Measurements from ENCODE around the gene C20orf204.

C20orf204 gene

DNA sequence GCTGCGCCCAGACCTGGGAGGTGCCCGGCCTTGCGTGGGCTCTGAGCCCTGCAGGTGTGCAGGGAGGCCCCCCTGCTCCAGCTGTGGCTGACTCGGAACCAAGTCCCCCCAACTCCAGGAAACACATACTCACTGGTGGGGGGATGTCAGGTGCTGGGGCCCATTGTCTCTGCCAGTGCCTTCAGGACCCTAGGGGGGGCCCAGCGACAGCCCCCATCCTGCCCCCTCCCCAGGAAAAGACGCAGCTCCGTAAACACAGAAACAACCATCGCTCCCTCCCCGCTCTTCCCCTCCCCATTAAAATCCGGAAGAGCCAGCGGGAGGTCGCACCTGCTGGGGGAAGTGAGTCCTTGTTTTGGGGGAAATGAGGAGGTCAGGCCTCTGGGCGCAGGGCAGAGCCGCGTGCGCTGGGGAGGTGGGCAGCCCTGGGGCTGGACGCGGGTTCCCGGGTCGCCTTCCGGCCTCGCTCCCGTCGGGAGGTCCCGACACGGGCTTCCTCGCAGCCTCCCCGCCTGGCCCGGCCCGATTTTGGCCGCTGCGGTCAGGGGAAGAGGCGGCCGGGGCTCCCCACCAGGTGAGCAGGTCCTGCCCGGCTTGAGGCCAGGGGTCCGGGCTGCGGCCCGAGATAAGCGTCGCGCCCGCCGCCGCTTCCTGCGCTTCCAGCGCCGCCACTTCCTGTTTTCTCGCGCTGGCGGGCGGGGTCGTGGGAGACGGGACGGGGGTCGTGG lies 6.2 kb downstream of the C20orf204 start:
- DNase-seq = no peak

DNA sequence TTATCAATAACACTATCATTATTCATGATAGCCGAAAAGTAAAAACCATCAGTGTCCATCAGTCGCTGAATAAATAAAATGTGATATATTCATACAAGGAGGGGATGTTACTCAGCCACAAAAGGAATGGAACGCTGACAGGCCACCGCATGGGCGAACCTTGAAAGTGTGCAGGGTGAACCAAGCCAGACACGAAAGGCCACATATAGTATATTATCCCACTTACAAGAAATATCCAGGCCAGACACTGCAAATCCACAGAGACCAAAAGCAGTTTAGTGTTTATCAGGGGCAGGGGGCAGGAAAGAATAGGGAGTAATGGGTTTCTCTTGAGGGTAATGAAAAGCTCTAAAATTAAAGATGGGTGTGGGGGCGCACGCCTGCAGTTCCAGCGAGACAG lies 7.8 kb downstream of the C20orf204 start:
- no peak for DNase-seq

DNA sequence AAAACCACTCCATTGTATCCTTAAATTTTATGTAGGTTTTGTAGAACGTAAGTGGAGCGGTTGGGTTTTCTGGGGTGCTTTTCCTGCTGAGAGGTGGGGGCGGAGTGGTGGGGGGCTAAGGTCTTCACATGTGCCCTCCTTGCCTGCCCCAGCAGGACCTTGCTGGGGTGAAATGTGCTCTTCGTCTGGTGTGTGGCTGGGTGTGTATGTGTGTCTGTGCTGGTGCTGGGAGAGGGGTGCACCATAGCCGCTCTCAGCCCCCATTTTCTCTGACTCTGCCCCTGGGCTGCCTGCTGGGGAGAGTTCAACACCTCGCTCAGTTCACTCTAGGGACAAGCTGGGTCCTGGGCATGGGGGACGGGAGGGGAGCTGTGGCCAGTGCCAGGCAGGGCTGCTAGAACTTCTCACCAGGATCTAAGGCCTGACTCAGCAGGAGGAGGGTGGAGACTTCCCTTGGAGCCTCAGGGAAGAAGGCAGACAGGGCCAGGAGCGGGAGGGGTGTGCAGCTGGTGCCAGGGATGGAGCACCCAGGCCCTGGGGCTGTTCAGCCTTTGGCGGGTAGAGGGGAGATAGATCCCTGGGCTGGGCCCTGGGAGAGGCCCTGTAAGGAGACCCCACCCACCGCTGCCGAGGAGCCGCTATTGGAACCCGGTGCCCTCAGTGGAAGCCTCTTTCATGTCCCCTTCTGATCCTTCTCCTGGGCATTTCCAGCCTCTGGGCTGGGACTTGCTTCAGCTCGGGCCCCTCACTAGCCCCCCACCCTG lies 8.7 kb downstream of the C20orf204 start:
- DNase-seq = no peak

DNA sequence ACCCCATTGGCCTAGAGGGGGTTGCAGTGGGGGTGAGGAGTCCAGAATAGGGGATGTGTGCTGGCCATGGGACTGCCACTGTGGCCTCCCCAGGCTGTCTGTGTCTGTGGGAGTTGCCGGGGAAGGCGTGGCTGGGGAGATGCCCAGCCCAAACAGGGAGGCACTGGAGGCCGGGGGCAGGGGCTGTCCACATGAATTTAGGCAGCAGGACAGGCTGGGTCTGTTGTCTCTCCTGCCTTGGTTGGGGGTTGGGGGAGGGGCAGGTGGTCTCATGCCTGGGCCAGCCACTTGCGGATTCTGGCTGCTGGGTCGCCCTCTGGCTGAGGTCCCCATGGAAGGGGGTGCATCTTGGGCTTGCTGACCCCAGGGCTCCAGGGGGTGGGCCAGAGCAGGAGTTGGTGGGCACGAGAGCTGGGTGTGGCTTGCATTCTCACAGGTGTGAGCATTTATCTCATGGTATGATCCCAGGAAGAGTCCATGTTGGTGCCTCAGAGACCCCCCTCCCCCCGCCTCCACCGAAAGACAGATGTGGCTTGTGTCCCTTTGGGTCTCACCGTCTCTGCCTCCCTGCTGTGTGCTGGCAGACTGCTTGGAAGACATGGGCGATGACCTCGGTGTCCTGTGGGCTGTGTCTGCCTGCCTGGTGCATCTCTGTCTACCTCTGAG lies 9.5 kb downstream of the C20orf204 start:
- no peak for DNase-seq

DNA sequence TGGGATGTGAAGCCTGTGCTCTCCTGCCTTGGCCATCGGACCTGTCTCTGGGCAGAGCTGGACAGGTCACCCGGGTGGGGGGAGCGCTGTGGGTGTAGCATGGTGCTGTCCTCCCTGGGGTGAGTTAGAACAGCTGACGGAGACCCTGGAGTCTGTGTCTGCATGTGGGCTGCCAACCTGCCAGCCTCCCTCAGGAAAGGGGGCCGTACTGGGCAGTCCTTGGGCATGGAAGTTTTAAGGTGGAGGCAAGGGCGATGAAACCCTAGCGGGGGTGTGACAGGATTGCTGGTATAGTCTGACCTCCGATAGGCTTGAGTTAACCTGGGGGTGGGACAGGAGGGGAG lies 11.0 kb downstream of the C20orf204 start:
- DNase-seq = no peak

DNA sequence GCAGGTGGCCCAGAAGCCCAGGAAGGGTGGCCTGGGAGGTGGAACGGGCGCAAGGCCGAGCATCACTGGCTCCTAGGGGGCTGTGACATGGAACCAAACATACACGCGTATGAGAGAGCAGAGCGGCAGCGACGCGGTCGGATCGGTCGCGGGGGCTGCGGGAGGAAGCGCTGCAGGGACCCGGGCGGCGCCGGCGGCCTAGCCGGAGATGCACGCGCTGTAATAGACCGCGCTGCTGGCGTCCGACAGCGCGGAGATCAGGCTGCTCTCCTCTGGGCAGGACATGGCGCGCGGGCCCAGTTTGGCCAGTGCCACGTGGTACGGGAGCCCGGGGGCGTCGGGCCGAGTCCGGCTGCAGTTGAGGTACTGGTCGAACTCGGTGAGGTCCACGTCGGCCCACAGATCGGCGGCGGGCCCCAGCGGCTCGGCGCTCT lies 12.0 kb downstream of the C20orf204 start:
- DNase-seq = no peak

DNA sequence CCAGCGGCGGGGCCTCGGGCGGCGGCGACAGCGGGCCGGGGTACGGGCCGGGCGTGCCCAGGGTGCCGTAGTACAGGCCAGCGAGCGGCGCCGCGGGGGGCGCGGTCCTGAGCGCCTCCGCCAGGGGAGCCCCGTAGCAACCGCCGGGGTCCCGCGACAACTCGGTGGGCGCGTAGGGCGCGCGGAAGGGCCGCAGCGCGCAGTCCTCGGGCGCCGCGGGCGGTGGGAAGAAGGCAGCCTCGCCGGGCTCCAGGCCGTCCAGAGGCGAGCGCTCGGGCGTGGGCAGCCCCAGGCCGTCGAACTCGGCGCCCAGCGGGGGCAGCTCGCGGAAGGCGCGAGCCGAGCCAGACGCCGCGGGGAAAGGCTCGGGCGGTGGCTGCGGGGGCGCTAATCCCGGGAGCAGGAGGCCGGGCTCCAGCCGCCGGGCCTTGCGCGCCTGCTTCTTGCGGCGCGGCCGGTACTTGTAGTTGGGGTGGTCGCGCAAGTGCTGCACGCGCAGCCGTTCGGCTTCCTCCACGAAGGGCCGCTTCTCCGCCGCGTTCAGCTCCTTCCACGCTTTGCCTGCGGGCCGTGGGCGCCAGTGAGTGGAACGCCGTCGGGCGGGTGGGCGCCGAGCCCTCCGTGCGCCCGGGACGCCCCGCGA lies 12.5 kb downstream of the C20orf204 start:
- DNase-seq = no peak

DNA sequence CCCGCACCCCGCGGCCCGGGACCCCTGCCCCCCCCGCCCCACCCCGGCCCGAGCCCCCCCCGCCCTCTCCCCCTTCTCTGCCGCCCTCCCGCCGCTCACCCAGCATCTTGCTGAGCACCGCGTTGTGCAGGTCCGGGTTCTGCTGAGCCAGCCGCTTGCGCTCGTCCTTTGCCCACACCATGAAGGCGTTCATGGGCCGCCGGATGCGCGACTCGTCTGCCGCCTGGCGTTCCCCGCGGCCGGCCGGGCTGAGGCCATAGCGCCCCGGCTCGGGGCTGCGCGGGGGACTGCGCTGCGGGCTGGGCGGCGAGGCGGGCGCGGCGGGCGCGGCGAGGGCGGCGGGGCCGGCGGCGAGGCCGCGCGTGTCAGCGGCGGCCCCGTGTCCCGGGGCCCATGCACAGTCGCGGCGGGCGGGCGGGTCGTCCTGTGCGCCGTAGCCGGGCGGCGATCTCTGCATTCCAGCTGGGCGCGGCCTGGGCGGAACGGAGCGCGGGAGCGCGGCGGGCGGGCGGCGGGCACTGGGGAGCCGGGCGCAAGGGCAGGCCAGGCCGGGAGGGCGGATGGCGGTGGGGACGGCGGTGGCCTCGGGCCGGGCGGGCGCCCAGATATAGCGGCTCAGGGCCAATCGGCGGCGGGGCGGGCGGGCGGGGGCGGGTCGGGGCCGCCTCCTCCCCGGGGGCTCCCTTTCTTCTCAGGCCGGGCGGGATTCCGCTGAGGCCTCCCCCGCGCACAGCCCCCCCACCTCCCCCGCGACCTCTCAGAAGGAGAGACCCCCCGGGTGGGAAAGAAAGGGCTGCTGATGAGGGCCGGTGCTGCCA lies 13.3 kb downstream of the C20orf204 start, which contains the start of gene SOX18:
Gene SOX18, minus strand, starts transcription at position 580 of the 818 bp plus-strand sequence. Its CDS starts 123 bp downstream, at position 457.
- no peak for DNase-seq

DNA sequence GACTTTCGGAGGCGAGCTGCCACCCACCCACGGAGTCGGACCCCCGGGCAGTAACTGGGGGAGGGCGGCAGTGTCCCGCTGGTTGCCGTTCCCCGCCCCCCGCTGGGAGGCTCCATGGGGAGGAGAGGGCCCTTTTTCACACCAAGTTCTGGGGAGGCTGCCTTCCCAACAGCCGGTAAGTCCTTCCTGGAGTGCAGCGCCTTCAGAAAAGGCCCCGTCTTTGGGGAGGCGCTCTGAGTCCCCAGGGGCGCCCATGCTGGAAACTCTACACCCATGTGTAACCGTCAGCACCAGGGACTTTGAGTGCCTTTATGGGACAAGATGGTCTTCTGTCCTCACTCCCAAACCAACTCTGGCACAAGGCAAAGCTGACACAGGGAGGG lies 13.9 kb downstream of the C20orf204 start:
- DNase-seq = no peak

DNA sequence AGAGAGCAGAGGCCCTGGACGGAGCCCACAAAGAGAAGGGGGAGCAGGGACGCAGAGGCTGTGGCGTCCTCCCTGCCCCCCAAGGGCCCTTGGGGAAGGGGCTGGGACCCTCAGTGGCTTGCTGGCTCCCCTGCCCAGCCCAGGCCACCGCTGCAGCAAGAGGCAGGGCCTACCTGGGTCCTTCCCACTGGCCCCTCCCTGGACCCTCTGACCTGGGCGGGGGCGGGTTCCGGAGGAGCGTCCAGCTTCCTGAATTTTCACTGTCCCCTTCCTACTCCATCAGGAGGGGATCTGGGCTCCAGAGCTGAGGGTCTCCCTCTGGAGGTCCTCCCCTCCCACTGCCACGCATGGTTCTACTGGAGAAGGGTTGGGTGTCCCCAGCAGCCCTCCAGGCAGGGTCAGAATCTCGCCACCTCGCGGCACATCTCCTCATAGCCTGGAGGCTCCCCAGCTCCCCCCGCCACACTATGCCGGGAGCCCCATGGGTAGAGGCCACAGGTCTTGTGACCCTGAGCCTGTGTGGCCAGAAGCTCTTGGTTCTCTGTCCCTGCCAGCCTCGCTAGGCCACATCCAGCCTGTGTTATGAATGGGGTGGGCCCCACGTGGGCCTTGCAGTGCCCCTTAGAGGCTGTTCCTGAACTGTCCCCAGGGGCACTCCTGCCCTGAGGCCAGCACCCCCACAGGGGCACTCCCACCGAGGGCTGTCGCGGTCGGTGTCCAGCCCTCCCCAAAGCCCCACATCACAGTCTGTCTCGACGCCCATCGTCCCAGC lies 14.5 kb downstream of the C20orf204 start:
- DNase-seq = no peak

DNA sequence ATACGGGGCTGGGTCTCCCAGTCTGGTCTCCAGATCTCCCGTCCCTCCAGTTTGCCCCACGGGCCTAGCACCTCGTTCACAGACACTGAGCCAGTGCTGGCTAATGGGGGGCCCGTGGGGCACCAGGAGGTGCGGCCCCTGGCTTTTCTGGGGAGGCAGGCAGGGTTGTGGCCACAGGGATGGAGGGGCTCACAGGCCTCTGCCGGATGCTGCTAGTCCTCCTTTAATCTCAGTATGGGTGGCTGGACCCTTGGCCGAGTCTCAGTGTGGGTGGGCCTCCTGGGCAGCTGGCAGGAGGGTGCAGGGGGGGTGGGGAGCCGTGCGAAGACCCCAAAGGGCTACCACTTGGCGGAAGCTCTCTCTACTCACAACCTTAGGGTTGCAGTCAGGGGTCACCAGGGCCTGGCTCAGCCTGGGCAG lies 15.1 kb downstream of the C20orf204 start:
- no peak for DNase-seq

DNA sequence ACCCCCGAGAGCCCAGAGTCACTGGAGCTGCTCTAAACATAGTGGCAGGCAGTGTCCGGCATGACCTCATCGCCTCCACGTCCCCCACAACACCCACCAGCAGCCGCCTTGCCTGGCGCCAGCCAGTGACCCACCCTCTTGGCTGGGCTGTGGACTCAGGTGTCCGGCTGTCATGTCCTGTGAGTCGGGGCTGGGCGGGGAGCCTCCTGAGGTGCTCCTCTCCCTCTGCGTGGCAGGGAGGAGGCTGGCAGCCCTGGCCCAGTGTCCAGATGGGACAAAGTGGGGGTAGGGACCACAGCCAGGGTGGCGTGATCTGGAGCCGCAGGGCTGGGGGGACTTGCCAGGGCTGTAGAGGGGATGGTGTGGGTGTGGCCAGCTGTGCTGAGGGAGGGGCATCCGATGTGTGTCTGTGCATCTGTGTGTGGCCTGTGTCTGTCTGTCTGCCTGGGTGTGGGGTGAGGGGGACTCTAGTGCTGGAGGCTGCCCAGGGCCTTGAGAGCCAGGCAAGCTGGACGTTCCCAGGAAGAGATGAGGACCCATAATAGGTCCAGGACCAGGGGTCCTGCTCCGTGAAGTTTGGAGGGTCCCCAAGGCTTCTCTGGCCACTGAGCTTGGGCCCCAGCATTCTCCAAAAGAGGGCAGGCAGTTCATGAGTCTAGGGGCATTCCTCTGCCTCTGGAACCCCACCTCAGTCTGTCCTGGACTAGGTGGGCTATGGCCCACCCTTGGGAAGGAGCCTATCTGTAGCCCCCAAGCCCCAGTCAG lies 15.8 kb downstream of the C20orf204 start:
- DNase-seq = no peak

DNA sequence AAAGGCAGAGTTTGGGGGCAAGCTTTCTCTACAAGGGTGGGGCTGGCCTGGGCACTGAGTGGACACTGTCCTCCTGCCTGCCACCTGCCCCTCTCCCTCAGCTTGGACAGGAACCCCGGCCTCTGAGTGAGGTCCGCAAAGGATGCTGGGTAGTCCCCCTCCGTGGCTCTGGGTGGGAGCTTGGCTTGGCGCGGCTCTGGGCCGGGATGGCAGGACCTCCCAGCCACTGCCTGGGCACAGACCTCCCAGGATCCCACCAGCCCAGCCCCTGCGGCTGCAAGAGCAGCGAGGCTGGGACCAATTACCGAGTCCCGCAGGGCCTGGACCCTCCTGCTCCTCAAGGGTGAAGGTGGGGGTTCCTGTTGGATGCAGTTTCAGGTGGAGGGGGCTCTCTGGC lies 16.3 kb downstream of the C20orf204 start:
- DNase-seq = no peak

DNA sequence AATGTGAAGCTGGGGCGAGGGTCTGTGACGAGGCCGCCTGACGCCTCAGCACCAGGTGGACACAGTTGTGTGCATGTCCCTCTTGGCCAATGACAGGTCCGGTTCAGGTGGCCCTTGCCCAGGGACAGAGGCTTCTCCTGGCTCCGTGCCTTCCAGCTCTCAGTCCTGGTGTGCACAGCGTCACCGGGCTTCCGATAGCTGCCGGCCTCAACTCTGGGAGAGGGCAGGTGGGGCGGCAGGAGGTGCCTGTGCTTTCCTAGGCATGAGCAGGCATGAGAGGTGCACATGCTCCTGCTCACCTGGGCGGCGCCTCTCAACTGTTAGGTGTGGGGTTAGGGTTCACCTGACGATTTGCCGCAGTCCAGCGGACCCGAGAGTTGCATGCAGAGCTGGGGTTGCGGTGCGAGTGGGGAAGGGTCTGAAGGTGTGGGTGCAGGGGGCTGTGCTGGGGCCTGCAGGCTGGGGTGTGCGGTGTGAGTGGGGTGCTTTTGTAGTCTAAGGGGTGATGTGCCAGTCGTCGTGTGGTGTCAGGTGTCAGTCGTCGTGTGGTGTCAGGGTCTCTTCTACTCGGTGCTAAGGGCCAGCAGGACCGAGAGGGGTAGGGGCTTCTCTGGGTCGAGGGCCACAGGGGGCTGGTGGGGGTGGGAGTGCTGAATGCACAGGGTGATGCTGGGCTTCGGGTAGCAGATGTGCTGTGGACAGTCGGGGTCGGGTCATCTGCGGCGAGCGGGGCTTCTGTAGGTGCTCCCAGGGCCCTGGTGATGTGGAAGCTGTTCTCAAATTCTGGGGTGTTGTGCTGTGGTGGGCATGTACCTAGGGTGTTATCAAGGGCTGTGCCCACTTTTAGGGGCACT lies 17.2 kb downstream of the C20orf204 start:
- DNase-seq = no peak

DNA sequence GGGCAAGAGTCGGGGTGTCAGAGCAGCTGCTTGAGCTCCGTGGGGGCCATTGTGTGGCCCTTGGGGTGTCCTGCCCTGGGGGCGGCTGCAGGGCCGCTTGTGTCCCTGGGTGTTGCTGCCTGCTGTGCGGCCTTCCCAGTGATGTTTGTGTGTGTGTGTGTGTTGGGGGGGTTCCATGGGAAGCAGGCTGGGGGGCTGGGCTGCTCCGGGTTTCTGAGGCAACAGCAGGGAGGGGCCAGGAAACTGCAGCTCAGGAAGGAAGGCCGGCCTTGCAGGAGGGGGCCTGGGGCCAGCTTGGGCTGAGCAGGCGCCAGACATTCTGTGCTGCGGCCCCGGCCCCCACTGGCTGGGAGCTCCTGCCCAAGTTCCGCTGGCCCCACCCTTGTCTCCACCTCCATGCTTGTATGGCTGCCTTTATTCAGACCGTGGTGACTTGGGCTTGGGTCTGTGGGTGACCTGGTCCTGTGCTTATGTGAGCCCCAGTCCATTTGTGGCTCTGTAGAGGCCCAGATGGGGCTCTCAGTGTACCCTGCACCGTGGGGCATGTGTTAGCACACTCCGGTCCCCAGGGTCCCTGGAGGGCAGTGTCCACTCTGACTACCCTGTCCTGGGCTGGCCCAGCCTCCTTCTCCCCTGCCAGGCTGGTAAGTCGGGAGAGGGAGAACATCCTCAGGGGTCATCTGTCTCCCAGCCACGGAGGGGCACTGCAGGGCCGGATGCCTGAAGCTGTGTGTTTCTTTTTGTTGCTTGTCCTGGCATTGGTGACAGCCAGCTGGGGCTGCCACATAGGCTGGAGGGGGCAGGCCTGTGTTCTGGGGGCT lies 18.1 kb downstream of the C20orf204 start:
- no peak for DNase-seq

DNA sequence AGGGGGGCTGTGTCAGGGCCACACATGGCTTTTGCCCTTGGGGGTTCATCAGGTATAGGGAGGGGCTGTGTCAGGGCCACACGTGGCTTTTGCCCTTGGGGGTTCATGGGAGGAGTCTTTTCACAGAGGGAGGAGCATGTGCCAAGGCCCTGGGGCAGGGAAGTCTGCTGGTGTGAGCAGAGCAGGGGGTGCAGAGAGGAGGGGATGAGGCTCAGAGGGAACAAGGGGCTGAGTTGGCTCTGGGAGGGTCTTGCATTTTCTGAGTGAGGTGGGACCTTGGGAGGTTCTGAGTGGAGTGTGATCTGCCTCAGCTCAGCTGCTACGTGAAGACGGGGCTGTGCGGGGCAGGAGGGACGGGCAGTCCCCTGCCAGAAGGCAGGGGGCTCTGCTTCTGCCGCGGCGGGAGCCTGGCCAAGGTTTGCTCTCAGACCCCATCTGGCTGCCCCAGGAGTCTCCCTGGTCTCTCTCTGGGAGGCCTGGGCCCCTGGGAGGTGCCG lies 19.5 kb downstream of the C20orf204 start:
- no peak for DNase-seq

DNA sequence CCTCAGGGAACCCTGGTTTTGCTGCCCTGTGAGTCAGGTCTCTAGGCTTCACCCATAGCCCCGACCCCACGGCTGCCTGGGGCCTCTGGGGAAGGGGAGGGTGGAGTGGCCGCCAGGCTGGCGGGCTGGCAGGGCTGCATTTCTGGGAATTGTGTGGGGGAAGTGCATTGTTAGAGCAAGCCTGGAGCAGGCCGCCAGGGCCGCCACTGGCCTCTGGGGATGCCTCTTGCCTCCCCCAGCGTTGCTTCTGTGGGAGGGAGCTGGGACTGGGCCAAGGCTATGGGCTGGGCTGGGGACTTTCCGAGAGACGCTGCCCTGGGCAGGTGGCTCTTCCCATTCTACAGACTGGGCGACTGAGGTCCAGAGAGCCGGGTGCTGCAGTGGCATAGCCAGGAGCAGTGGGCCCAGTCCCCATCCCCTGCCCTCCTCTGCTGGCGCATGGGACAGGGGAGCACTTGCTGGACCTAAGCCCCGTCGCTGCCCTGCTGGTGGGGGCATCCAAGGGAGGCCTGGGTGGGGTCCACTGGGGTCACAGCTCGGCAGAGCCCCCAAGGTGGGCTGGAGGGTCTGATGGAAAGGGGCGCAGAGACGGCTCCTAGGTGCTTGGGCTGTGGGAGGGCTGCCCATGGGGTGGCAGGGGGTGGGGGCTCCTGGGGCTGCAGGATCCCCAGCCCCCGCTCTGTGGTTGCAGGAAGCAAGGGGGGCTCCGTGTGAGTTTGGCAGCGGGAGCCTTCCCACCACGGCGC lies 20.1 kb downstream of the C20orf204 start:
- no peak for DNase-seq

DNA sequence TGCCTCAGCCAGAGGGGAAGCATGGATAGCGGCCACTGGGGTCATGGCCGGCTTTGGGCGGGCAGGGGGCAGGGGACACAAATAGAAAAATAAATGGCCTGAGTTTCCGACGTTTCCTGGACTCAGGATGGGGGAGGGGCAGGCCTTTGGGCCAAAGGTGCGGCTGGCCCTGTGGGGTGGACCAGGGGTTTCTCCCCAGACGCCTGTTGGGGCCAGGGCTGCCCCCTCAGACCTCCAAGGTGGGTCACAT lies 20.6 kb downstream of the C20orf204 start:
- no peak for DNase-seq
